Neuronal stem cell (in vitro differentiated cells): ENCODE measurements around the gene FLRT1.
A peak's percentile ranks its signal among the peaks of the same experiment; 100 is the strongest.

Experiments used
- DNase-seq: peaks from one replicate; pipeline ENCODE4 v3.0.0-alpha.2; 2013; ENCODE audit warnings: low spot score
- H2AFZ ChIP-seq: one replicate; pipeline ENCODE4 v1.6.1; 2013; ENCODE audit warnings: mild to moderate bottlenecking, low read length, inconsistent platforms
- H2AK5ac ChIP-seq: 2 replicates; pipeline ENCODE4 v1.6.1; 2013; ENCODE audit warnings: low read depth, mild to moderate bottlenecking, inconsistent platforms, low read length, moderate library complexity, mixed read lengths
- H2BK120ac ChIP-seq: 2 replicates; pipeline ENCODE4 v1.6.1; 2013; ENCODE audit warnings: low read depth, mild to moderate bottlenecking, inconsistent platforms, low read length, moderate library complexity, mixed read lengths
- H2BK12ac ChIP-seq: one replicate; pipeline ENCODE4 v1.6.1; 2013; ENCODE audit warnings: low read length, inconsistent platforms
- H2BK15ac ChIP-seq: 2 replicates; pipeline ENCODE4 v1.6.1; 2013; ENCODE audit warnings: mild to moderate bottlenecking, low read length, inconsistent platforms, mixed read lengths
- H2BK5ac ChIP-seq: one replicate; pipeline ENCODE4 v1.6.1; 2013; ENCODE audit warnings: inconsistent platforms, mild to moderate bottlenecking, low read length, moderate library complexity
- H3K14ac ChIP-seq: one replicate; pipeline ENCODE4 v1.6.1; 2013; ENCODE audit warnings: low read length, inconsistent platforms
- H3K18ac ChIP-seq: 2 replicates; pipeline ENCODE4 v1.6.1; 2013; ENCODE audit warnings: low read length, inconsistent platforms
- H3K23ac ChIP-seq: 2 replicates; pipeline ENCODE4 v1.6.1; 2013; ENCODE audit warnings: low read depth, mild to moderate bottlenecking, mixed read lengths, low read length, inconsistent platforms; ENCODE audit not compliant: poor library complexity
- H3K27ac ChIP-seq: replicated peaks from 3 replicates; pipeline ENCODE4 v1.5.1; 2013; ENCODE audit warnings: low read length, inconsistent platforms
- H3K27me3 ChIP-seq, 3 experiments: 2 replicates each; pipeline ENCODE4 v1.6.1; 2013; ENCODE audit warnings: low read length in 3 of 3, mild to moderate bottlenecking in 2 of 3, inconsistent platforms in 1 of 3, low read depth in 1 of 3, mixed read lengths in 1 of 3, moderate library complexity in 1 of 3; ENCODE audit not compliant: control insufficient read depth in 3 of 3, insufficient read depth in 3 of 3
- H3K36me3 ChIP-seq, 2 donors: replicated peaks in 1 of 2; 2 replicates each; pipeline ENCODE4 v1.6.1; 2013; ENCODE audit warnings: low read length in 2 of 2; ENCODE audit not compliant: control insufficient read depth in 2 of 2, insufficient read depth in 2 of 2
- H3K4ac ChIP-seq: 2 replicates; pipeline ENCODE4 v1.6.1; 2013; ENCODE audit warnings: inconsistent platforms, mild to moderate bottlenecking, low read length, moderate library complexity
- H3K4me1 ChIP-seq, 2 donors: 1 replicate in 1 of 2; 2 replicates in 1 of 2; pipeline ENCODE4 v1.6.1; 2013; ENCODE audit warnings: low read length in 2 of 2, low read depth in 1 of 2; ENCODE audit not compliant: control insufficient read depth in 2 of 2, insufficient read depth in 1 of 2
- H3K4me2 ChIP-seq: one replicate; pipeline ENCODE4 v1.6.1; 2013; ENCODE audit warnings: mild to moderate bottlenecking, low read length, inconsistent platforms; ENCODE audit not compliant: insufficient read depth, poor library complexity, severe bottlenecking
- H3K4me3 ChIP-seq, 2 donors: 2 replicates each; pipeline ENCODE4 v1.5.1; 2013; ENCODE audit warnings: low read length in 2 of 2, mild to moderate bottlenecking in 2 of 2, inconsistent platforms in 1 of 2, moderate library complexity in 1 of 2
- H3K79me1 ChIP-seq: one replicate; pipeline ENCODE4 v1.6.1; 2013; ENCODE audit warnings: low read depth, mild to moderate bottlenecking, inconsistent platforms, low read length, moderate library complexity
- H3K9ac ChIP-seq: one replicate; pipeline ENCODE4 v1.6.1; 2013; ENCODE audit warnings: mild to moderate bottlenecking, low read depth, low read length, inconsistent platforms; ENCODE audit not compliant: poor library complexity
- H3K9me3 ChIP-seq, 2 donors: replicated peaks in 1 of 2; 2 replicates each; pipeline versions ENCODE3 to v1.6.1; 2013; ENCODE audit warnings: low read length in 2 of 2, mild to moderate bottlenecking in 2 of 2, inconsistent platforms in 1 of 2, low read depth in 1 of 2, mixed read lengths in 1 of 2, moderate library complexity in 1 of 2; ENCODE audit not compliant: control insufficient read depth in 2 of 2, insufficient read depth in 1 of 2
- H4K8ac ChIP-seq: one replicate; pipeline ENCODE4 v1.6.1; 2013; ENCODE audit warnings: low read depth, mild to moderate bottlenecking, inconsistent platforms, low read length, moderate library complexity
- H4K91ac ChIP-seq: one replicate; pipeline ENCODE4 v1.6.1; 2013; ENCODE audit warnings: low read length, low read depth, mild to moderate bottlenecking, inconsistent platforms; ENCODE audit not compliant: poor library complexity
- WGBS, 2 donors: extraction: QIAGEN DNeasy Blood & Tissue Kit; methylation state at CpG; one replicate each; pipeline ENCODE4 v1.1.7; 2013; ENCODE audit warnings: missing lambda C conversion rate in 2 of 2, mixed read lengths in 1 of 2; ENCODE audit not compliant: insufficient read length in 2 of 2, insufficient replicate concordance in 1 of 2; ENCODE audit errors: extremely low coverage in 2 of 2; 5-methylcytosine and 5-hydroxymethylcytosine counted together

FLRT1 gene

GRCh38 chr11:64029773-64030172 is 6.0 kb upstream of the FLRT1 start:
- Histone ChIP-seq H2BK15ac (peak overlapping the region; percentile 99), H3K18ac (no peak overlapping the region), H3K4me3 (no peak overlapping the region), H2BK12ac (no peak overlapping the region), H3K79me1 (no peaks in the 10 kb centered on the region), H4K91ac (no peak overlapping the region), H2AFZ (no peak overlapping the region), H2BK5ac (peak overlapping the region; percentile 24), H3K9me3 (no peaks in the 10 kb centered on the region), H3K14ac (no peak overlapping the region), H3K4ac (no peak overlapping the region), H3K4me2 (no peak overlapping the region), H3K27ac (no peak overlapping the region), H3K27me3 (peaks cover 0 to 19% (median 2%) of the 10 kb centered on the region in 3 experiments), H2BK120ac (no peak overlapping the region), H2AK5ac (peak overlapping the region; percentile 100), H3K23ac (no peak overlapping the region), H3K4me1 (peaks cover 34 to 54% of the 10 kb centered on the region in 2 donors), H4K8ac (no peak overlapping the region), H3K36me3 (no peaks in the 10 kb centered on the region), H3K9ac (no peak overlapping the region)
- WGBS, 2 donors, result no CpG with 5 or more reads among the region's 8 CpGs
- DNase-seq, result no peak

- Histone ChIP-seq H3K79me1 (no peaks in the 10 kb centered on the region), H3K4me1 (peaks cover 33 to 54% of the 10 kb centered on the region in 2 donors)
Observed at GRCh38 chr11:64031001-64031400, 4.7 kb upstream of the FLRT1 start.

DNA sequence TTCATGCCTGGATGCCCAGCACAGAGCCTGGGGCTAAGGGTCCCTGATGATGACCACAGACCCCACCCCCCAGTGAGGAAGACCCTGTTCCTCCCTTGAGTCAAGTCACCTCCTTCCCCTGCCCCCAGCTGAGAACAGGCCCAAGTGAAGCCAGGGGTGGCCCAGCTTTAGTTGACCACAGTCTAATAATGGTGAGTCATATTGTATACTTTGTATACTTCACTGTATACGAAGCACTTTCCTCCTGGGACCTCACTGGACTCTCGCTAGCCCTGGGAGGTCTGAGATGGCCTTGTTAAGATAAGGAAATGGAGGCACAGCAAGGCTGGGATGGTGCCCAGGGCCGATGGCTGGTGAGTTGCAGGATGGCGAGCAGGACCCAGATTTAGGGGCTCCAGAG is 3.7 kb upstream of the FLRT1 start:
- peaks cover 36 to 55% of the 10 kb centered on the region in 2 donors for H3K4me1 ChIP-seq

More at GRCh38 chr11:64031001-64031400, 4.7 kb upstream of the FLRT1 start:
- H3K18ac ChIP-seq, result peak overlapping the region; percentile 48
- H3K9ac ChIP-seq, result no peak overlapping the region
- H2AFZ ChIP-seq, result no peak overlapping the region
- H3K4me2 ChIP-seq, result no peak overlapping the region
- peak overlapping the region; percentile 97 for H2AK5ac ChIP-seq
- no peak overlapping the region for H3K27ac ChIP-seq
- H3K4ac ChIP-seq, result no peak overlapping the region
- no peak overlapping the region for H3K4me3 ChIP-seq
- H3K27me3 ChIP-seq, result peaks cover 0 to 29% (median 7%) of the 10 kb centered on the region in 3 experiments
- H2BK120ac ChIP-seq, result no peak overlapping the region
- H2BK15ac ChIP-seq, result peak overlapping the region; percentile 91
- H2BK12ac ChIP-seq, result peak overlapping the region; percentile 58
- H3K36me3 ChIP-seq, result no peaks in the 10 kb centered on the region
- WGBS, 2 donors, result no CpG with 5 or more reads among the region's 3 CpGs
- H3K14ac ChIP-seq, result no peak overlapping the region
- no peak overlapping the region for H2BK5ac ChIP-seq
- H3K9me3 ChIP-seq, result no peaks in the 10 kb centered on the region
- H3K23ac ChIP-seq, result peak overlapping the region; percentile 85
- H4K8ac ChIP-seq, result no peak overlapping the region
- DNase-seq, result no peak
- H4K91ac ChIP-seq, result peak overlapping the region; percentile 64

GRCh38 chr11:64034411-64034811 is 1.3 kb upstream of the FLRT1 start:
- H3K27me3 ChIP-seq, result peaks cover 11 to 56% (median 36%) of the 10 kb centered on the region in 3 experiments
- H3K79me1 ChIP-seq, result no peaks in the 10 kb centered on the region
- H3K18ac ChIP-seq, result peak overlapping the region; percentile 78
- no peak overlapping the region for H3K4me2 ChIP-seq
- no peak overlapping the region for H3K14ac ChIP-seq
- H4K8ac ChIP-seq, result no peak overlapping the region
- no CpG with 5 or more reads among the region's 9 CpGs for WGBS, 2 donors
- peak overlapping the region; percentile 94 for H2AK5ac ChIP-seq
- no peaks in the 10 kb centered on the region for H3K9me3 ChIP-seq
- no peak overlapping the region for H2BK5ac ChIP-seq
- H2BK12ac ChIP-seq, result peak overlapping the region; percentile 47
- no peak overlapping the region for H3K4me3 ChIP-seq
- no peak overlapping the region for H2BK120ac ChIP-seq
- no peak for DNase-seq
- H3K27ac ChIP-seq, result no peak overlapping the region
- peak overlapping the region; percentile 93 for H2BK15ac ChIP-seq
- no peak overlapping the region for H3K4ac ChIP-seq
- H3K36me3 ChIP-seq, result no peaks in the 10 kb centered on the region
- H2AFZ ChIP-seq, result no peak overlapping the region
- peaks cover 16 to 34% of the 10 kb centered on the region in 2 donors for H3K4me1 ChIP-seq
- no peak overlapping the region for H4K91ac ChIP-seq
- no peak overlapping the region for H3K9ac ChIP-seq
- no peak overlapping the region for H3K23ac ChIP-seq

More for the DNA sequence above, 3.7 kb upstream of the FLRT1 start:
- no peaks in the 10 kb centered on the region for H3K79me1 ChIP-seq
- peaks cover 7 to 39% (median 17%) of the 10 kb centered on the region in 3 experiments for H3K27me3 ChIP-seq
- no peak for DNase-seq
- WGBS, 2 donors, result no CpG with 5 or more reads among the region's 4 CpGs
- H2BK5ac ChIP-seq, result peak overlapping the region; percentile 66
- no peak overlapping the region for H3K4me3 ChIP-seq
- H3K9ac ChIP-seq, result peak overlapping the region; percentile 21
- H3K4me2 ChIP-seq, result no peak overlapping the region
- no peak overlapping the region for H3K27ac ChIP-seq
- peak overlapping the region; percentile 95 for H2AK5ac ChIP-seq
- H3K23ac ChIP-seq, result no peak overlapping the region
- no peaks in the 10 kb centered on the region for H3K9me3 ChIP-seq
- H3K18ac ChIP-seq, result peak overlapping the region; percentile 38
- H4K91ac ChIP-seq, result peak overlapping the region; percentile 92
- no peaks in the 10 kb centered on the region for H3K36me3 ChIP-seq
- no peak overlapping the region for H4K8ac ChIP-seq
- no peak overlapping the region for H3K14ac ChIP-seq
- H2BK15ac ChIP-seq, result peak overlapping the region; percentile 59
- H2BK120ac ChIP-seq, result peak overlapping the region; percentile 47
- no peak overlapping the region for H3K4ac ChIP-seq
- H2BK12ac ChIP-seq, result no peak overlapping the region
- no peak overlapping the region for H2AFZ ChIP-seq
